ENCODE data around the gene PGPEP1.
"Not testable (repeated sequence)": the region's sequence is repeated elsewhere in the genome, so short reads cannot be mapped to it uniquely, and the experiment has no call there.

DNA sequence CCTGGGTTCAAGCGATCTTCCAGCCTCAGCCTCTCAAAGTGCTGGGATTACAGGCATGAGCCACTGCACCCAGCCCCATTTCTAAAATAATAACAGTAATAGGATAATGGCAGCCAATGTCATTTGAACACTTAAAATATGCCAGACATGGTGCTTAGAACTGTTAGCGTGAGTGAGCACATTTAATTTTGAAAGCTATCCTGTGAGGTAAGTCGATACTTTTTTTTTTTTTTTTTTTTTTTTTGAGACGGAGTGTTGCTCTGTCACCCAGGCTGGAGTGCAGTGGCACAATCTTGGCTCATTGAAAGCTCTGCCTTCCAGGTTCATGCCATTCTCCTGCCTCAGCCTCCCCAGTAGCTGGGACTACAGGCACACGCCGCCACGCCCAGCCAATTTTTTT lies 14.3 kb downstream of the PGPEP1 start:
- TF ChIP-seq, protein P1, sequence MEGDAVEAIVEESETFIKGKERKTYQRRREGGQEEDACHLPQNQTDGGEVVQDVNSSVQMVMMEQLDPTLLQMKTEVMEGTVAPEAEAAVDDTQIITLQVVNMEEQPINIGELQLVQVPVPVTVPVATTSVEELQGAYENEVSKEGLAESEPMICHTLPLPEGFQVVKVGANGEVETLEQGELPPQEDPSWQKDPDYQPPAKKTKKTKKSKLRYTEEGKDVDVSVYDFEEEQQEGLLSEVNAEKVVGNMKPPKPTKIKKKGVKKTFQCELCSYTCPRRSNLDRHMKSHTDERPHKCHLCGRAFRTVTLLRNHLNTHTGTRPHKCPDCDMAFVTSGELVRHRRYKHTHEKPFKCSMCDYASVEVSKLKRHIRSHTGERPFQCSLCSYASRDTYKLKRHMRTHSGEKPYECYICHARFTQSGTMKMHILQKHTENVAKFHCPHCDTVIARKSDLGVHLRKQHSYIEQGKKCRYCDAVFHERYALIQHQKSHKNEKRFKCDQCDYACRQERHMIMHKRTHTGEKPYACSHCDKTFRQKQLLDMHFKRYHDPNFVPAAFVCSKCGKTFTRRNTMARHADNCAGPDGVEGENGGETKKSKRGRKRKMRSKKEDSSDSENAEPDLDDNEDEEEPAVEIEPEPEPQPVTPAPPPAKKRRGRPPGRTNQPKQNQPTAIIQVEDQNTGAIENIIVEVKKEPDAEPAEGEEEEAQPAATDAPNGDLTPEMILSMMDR (IDR thresholded peaks at IDR 0.05 in 2 of 3, conservative IDR thresholded peaks at IDR 0.05 in 1 of 3; ENCODE audit: control insufficient read depth in 2 of 3, extremely low read depth in 1 of 3, insufficient read depth in 1 of 3, low read depth in 3 of 3, low read length in 3 of 3), result not testable (repeated sequence)
- not testable (repeated sequence) for TF ChIP-seq HDAC2 (IDR thresholded peaks at IDR 0.05); RFX5 (IDR thresholded peaks at IDR 0.05; ENCODE audit: low read depth, low read length); BCL11A (IDR thresholded peaks at IDR 0.05; ENCODE audit: low read depth, low read length); SP1 (IDR thresholded peaks at IDR 0.05; ENCODE audit: low read depth, low read length); YY1 (IDR thresholded peaks at IDR 0.05; ENCODE audit: low read depth, low read length); SMC3 (IDR thresholded peaks at IDR 0.05; ENCODE audit: borderline replicate concordance, low read length); TAF1 (IDR thresholded peaks at IDR 0.05; ENCODE audit: borderline replicate concordance, low read depth, low read length); POLR2A (IDR thresholded peaks at IDR 0.05; ENCODE audit: low read depth, low read length); CEBPB (IDR thresholded peaks at IDR 0.05; ENCODE audit: borderline replicate concordance in 1 of 2, low read depth in 2 of 2, low read length in 2 of 2); MEF2B (IDR thresholded peaks at IDR 0.05; ENCODE audit: partially characterized antibody, poor library complexity, severe bottlenecking); CBFB (IDR thresholded peaks at IDR 0.05; ENCODE audit: low read depth); ZZZ3 (IDR thresholded peaks at IDR 0.05; ENCODE audit: control insufficient read depth, insufficient read length, low read depth)
